GM10266 (cell line): ENCODE measurements around the gene BUB1B.
"Not testable (repeated sequence)": the region's sequence is repeated elsewhere in the genome, so short reads cannot be mapped to it uniquely, and the experiment has no call there.

Source experiments
- DNase-seq: peaks from one replicate; pipeline ENCODE4 v3.0.0; 2012; ENCODE audit errors: extremely low spot score
- CTCF ChIP-seq: IDR thresholded peaks from 2 replicates; pipeline ENCODE4 v1.5.1; 2012; ENCODE audit warnings: mild to moderate bottlenecking, low read depth; ENCODE audit not compliant: control insufficient read depth, insufficient read depth; ENCODE audit errors: missing control alignments

Gene BUB1B

GRCh38 chr15:40121911-40122638, 38.8 kb upstream of the BUB1B start:
- no peak for DNase-seq
- TF ChIP-seq CTCF: no peak

GRCh38 chr15:40122989-40123388, 37.9 kb upstream of the BUB1B start:
- not testable (repeated sequence) for DNase-seq

GRCh38 chr15:40123863-40124262, 37.0 kb upstream of the BUB1B start:
- DNase-seq: not testable (repeated sequence)

GRCh38 chr15:40124333-40124732, 36.5 kb upstream of the BUB1B start:
- DNase-seq: not testable (repeated sequence)

GRCh38 chr15:40124807-40125285, 36.0 kb upstream of the BUB1B start:
- DNase-seq: not testable (repeated sequence)

GRCh38 chr15:40125950-40126349, 34.9 kb upstream of the BUB1B start:
- no peak for DNase-seq
- no peak for TF ChIP-seq CTCF

- TF ChIP-seq CTCF: no peak
- DNase-seq: no peak
These were observed 31.9 kb upstream of the BUB1B start for GRCh38 chr15:40128766-40129660.

GRCh38 chr15:40130118-40130517, 30.8 kb upstream of the BUB1B start:
- DNase-seq: no peak
- TF ChIP-seq CTCF: no peak

- no peak for TF ChIP-seq CTCF
- no peak for DNase-seq
These were observed 29.9 kb upstream of the BUB1B start for GRCh38 chr15:40130799-40131502.
